Ovary (tissue), 3 donors: ENCODE results near the gene MCAT.

Experiments
- POLR2A ChIP-seq: fragments of 450-650 bp; IDR thresholded peaks from one replicate; pipeline ENCODE4 v1.6.1; 2017; ENCODE audit warnings: antibody characterized with exemption, mild to moderate bottlenecking, moderate library complexity
- TF ChIP-seq, protein P1 (sequence below), 3 donors: fragments of 450-650 bp in 2 of 3; fragments of 200-600 bp in 1 of 3; IDR thresholded peaks; one replicate each; pipeline versions ENCODE4 v1.5.1 to v1.8.0; 2016 to 2022; ENCODE audit warnings: antibody characterized with exemption in 3 of 3, mild to moderate bottlenecking in 1 of 3
- donor health status: DM: no; HTN: no; CAD: no.

DNA sequence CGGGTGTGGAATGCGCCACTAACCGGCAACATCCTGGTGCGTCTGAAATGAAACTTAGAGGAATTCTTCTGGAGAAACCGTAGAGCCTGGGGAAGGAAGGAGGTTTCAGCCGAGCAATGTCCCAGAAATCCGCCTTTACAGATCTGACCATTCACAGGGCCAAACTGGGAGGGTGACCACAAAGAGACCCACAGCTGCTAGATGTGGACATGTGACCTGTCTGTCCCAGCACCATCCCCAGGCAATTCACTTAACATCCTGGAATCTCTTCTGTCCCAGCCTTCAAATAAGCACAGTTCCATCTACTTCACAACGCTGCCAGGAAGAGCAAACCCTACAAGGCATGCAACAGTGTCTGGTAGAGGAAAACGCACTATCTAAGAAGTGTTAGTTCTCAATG, 9.8 kb downstream of the MCAT start:
- TF ChIP-seq, protein P1, sequence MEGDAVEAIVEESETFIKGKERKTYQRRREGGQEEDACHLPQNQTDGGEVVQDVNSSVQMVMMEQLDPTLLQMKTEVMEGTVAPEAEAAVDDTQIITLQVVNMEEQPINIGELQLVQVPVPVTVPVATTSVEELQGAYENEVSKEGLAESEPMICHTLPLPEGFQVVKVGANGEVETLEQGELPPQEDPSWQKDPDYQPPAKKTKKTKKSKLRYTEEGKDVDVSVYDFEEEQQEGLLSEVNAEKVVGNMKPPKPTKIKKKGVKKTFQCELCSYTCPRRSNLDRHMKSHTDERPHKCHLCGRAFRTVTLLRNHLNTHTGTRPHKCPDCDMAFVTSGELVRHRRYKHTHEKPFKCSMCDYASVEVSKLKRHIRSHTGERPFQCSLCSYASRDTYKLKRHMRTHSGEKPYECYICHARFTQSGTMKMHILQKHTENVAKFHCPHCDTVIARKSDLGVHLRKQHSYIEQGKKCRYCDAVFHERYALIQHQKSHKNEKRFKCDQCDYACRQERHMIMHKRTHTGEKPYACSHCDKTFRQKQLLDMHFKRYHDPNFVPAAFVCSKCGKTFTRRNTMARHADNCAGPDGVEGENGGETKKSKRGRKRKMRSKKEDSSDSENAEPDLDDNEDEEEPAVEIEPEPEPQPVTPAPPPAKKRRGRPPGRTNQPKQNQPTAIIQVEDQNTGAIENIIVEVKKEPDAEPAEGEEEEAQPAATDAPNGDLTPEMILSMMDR (IDR thresholded peaks at IDR 0.05): no peak
- TF ChIP-seq POLR2A: no peak
